Left forelimb (tissue), 1 donor: ENCODE results near the gene RNLS.

Experiments
- DNase-seq: peaks from one replicate; pipeline ENCODE4 v3.0.0-alpha.2; 2018; ENCODE audit warnings: low spot score

RNLS gene

GRCh38 chr10:88259381-88259780 is 323.7 kb downstream of the RNLS start:
- no peak for DNase-seq

DNA sequence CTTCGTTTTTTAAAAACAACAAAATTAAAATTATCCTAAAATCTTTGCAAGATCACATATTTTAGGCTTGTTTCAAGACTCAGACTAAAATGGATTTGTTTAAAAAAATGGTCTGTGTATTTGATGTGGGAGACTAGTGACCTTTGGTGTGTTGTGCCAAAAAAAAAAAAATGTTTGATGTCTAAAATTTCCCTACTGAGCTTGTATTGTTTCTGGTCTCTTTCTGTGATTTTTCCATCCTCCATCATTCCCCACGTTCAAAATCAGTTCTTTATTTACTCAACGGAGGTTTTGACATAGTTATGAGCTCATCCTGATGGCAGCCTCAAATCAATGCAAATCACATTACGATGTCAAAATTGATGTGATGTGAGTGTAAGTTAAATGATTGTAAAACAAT is 326.2 kb downstream of the RNLS start:
- no peak for DNase-seq

GRCh38 chr10:88256013-88256680 is 327.0 kb downstream of the RNLS start:
- DNase-seq = no peak

DNA sequence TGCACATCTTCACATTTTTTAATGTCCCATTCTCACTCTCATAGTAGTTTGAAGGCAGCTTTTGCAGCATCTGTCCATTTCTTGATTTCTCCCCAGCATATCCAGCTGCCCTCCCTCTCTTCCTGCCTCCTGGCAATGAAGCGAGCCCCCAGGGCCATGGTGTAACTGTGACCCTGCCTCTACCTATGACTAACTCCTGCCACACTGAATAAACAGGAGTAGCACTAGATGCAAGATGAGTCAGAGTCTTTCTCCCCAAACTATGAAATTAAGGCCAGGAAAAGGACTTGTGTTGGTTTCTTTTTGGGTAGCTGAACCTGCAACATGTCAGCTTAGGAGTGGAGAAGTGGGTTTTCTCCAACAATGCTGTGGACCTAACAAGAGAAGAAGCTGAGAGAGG is 329.0 kb downstream of the RNLS start:
- no peak for DNase-seq

DNA sequence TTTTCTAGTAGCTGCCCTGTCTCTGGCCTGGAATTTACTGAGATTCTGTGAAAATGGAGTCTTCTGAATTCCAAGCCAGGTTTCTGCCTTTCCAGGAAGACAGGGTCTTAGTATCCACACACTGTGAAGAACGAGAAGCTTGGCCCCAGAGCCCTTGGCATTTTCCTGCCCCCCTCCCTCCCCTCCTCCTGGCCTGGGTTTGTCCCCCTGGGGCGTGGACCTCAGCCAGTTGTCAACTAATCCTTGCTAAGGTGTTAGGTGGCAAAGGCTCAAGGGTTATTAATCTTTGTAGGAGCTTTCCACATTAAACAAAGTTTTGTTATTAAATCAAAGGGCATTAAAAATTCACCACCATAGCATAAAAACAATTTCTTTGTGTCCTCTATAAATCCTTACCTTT is 329.5 kb downstream of the RNLS start:
- DNase-seq = no peak

DNA sequence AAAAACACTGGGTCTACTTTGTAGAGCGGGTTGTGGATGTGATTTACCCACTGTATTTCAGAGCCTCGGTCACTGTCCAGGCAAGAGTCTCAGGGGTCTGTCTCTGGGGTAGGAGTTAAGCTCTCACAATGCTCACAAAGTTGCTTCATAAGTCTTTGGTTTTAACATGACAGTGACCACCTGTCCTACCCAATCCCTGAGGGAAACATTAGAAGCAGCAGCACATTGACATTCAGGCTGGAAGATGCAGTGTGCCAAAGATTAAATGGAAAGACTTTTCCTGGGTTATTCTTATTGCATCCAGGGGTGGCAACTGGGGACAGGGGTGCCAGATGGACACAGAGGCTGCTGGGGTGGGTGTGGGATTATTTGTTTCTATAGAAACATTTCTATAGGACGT is 330.0 kb downstream of the RNLS start:
- DNase-seq = no peak

GRCh38 chr10:88249450-88249849 is 333.7 kb downstream of the RNLS start:
- DNase-seq = no peak

DNA sequence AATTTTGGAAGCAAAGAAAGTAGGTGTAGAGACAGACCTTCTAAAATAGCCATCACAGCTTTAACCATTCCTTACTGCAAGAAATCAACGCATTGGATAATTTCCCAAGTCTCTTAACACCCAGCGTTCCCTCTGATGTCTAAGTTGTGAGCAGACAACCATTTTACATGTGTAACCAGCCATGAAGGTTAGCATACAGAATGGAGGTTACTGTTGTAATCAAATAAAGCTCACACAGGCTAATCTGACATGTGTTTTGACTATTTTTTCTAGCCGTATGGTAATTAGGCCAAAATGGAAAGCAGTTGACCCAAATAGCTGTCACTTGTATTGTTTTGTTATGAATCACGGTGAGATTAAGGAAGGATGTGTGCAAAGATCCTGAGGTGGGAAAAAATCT is 336.4 kb downstream of the RNLS start:
- DNase-seq = no peak

GRCh38 chr10:88245974-88246511 is 337.1 kb downstream of the RNLS start:
- DNase-seq = no peak

DNA sequence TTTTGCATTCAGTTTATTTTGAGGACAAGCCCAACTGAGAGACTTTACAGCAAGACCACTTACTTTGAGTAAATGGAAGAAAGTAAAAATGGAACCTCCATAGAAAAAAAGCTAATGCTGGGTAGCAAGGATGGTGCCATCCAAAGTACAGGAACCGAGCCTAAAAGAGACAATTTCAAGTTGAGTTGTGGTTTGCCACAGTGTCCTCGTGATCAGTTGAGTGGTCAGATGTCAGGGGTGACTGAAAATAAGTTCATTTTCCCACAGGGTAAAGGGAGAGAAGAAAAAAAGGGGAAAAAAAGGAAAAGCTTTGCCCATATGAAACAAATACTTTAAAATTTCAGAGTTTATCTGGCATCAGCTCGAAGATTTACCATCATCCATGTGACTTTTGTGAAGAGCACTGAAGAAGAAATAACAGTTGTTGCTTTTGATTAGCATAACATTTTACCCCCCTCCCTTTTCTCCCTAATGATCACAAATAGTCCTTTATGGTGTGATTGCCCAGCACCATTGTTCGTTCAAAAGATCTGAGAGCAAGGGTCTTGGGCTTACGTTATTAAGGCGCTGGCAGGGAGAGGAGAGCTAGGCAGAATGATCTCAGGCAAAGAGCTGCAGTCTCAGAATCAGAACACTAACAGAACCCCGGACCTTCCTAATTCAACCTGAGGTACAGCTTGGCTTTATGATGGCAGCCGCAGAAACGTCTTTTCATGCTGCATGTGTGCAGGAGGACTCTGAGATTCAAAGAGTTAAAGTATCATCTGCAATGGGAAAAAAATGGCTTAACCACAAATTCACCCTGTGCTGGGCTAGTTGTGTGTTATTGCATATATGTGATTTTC is 338.1 kb downstream of the RNLS start:
- no peak for DNase-seq

- DNase-seq = no peak
Measured at GRCh38 chr10:88243836-88244730, 339.0 kb downstream of the RNLS start.

GRCh38 chr10:88243202-88243744 is 339.8 kb downstream of the RNLS start:
- no peak for DNase-seq

DNA sequence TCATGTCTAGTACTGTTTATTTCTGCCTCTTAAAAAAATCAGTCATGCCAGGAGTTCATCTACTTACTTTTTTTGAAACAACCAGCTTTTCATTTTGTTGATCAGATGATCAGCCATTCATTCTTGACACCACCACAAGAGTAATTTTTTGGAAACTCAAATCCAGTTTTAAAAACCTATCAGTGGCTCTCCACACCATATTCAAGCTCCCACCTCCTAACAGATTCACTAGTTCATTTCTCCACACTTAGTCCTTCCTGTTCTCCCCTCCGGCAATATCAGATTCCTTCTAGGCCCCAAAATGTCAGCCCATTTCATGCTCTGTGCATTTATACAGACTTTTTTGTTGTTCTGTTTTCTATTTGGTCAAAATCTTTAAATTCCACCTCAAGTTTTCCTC is 341.6 kb downstream of the RNLS start:
- DNase-seq = no peak

DNA sequence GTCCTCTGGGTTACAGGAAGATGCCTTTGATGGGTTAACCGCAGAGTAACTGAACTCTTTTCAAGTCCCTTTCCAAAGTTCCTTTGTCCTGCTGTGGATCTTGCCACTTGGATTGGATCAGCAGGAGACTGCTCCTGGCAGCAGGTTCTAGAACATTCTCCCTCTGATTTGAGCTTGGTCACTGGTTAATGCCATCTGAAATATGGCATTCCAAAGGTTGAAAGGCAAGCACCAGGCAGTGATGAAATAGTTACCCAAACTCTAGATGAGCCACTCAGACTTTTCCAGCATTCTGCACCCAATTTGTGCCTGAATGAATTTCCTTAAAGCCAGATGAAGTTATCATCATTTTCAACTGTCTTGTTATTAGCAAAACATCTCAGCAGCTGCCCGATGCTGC is 343.9 kb downstream of the RNLS start:
- DNase-seq = no peak

- DNase-seq = no peak
Measured at GRCh38 chr10:88238615-88238914, 344.6 kb downstream of the RNLS start.

- DNase-seq = no peak
Measured at GRCh38 chr10:88237896-88238614, 345.1 kb downstream of the RNLS start.

GRCh38 chr10:88236121-88236743 is 346.9 kb downstream of the RNLS start:
- DNase-seq = no peak

DNA sequence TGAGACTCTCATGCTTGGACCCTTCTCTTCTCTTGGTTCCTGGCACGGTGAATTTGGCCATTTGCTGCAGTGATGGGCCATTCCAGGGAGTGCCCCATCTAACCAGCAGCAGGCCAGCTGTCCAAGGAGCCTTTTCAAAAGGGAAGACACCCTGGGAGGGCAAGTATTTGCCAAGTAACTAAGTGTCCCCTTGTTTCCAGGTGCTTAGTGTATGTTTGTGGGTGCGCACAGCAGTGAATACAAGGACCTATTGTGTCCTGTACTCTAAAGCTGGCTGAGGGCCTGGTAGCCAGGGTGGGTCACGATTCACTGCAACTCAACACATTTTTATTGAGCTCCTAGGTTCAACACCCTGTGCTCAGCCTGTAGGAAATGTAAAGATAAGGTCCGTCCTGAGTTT is 348.8 kb downstream of the RNLS start:
- no peak for DNase-seq

DNA sequence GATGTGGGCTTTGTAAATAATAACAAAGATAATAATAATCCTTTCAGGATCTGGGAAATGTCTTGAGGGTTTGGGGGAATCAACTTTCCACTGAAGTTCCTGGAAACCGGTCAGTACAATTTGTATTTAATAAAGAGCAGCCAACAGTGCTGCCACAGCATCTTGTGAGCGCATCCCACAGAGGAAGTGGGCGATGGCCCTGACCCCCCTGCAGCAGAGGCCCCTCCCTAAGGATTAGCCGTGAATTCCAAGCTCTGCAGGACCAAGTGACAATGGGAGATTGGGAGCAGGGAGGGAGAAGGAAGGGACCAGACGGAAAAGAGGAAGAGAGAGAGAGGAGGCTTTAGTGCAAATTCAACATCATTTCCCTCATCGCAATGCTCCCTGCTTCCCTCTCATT is 349.2 kb downstream of the RNLS start:
- no peak for DNase-seq

GRCh38 chr10:88232983-88233543 is 350.1 kb downstream of the RNLS start:
- DNase-seq = no peak
